GM12891 (cell line): ENCODE results near the gene PCSK6.
A peak's percentile ranks its signal among the peaks of the same experiment; 100 is the strongest.

ENCODE experiments used
- DNase-seq: peaks from one replicate; pipeline ENCODE4 v3.0.0; 2011; ENCODE audit warnings: low spot score; ENCODE audit not compliant: insufficient read length
- FAIRE-seq: peaks from 2 replicates; lab custom pipeline; 2011; peaks lifted over from hg19 to GRCh38; lab: Jason Lieb, UNC
- PAX5 ChIP-seq: IDR thresholded peaks from 2 replicates; pipeline ENCODE4 v1.6.1; 2011; ENCODE audit warnings: low read length, moderate library complexity, mild to moderate bottlenecking; ENCODE audit not compliant: insufficient read depth, severe bottlenecking
- POLR2A ChIP-seq: IDR thresholded peaks from 2 replicates; pipeline ENCODE4 v1.6.1; 2011; ENCODE audit warnings: low read depth, low read length, control low read depth
- POLR2AphosphoS5 ChIP-seq: IDR thresholded peaks from 2 replicates; pipeline ENCODE4 v1.6.1; 2011; ENCODE audit warnings: low read depth, low read length, control low read depth
- POU2F2 ChIP-seq: IDR thresholded peaks from 2 replicates; pipeline ENCODE4 v1.6.1; 2011; ENCODE audit warnings: low read depth, mild to moderate bottlenecking, control low read depth, low read length, moderate library complexity
- SPI1 ChIP-seq: IDR thresholded peaks from 2 replicates; pipeline ENCODE4 v1.6.1; 2011; ENCODE audit warnings: low read depth, low read length, control low read depth
- TAF1 ChIP-seq: IDR thresholded peaks from 2 replicates; pipeline ENCODE4 v1.6.1; 2011; ENCODE audit warnings: low read depth, low read length, control low read depth

PCSK6 gene

DNA sequence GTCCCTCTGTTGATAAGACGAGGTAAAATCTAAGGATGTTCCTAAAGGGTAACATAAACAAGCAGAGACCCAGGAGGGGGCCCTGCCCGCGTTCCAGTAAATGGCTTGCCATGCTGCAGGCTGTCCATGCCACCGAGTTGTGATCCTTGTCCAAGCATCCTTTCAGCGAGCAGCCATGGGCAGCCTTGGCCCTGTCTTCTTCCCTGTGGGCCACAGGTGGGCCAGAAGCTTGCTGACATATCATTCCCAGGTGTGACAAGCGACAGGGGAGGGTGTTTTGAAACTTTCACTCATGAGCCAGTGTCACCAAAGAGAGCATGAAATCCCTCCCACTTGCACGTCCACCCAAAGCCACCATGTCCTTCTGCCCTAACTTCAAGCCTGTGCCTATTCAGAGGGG, 53.7 kb downstream of the PCSK6 start:
- TF ChIP-seq POU2F2 (no peak), TAF1 (no peak), POLR2AphosphoS5 (no peak), SPI1 (no peak), POLR2A (no peak), PAX5 (no peak)
- FAIRE-seq (no peak), DNase-seq (no peak)

DNA sequence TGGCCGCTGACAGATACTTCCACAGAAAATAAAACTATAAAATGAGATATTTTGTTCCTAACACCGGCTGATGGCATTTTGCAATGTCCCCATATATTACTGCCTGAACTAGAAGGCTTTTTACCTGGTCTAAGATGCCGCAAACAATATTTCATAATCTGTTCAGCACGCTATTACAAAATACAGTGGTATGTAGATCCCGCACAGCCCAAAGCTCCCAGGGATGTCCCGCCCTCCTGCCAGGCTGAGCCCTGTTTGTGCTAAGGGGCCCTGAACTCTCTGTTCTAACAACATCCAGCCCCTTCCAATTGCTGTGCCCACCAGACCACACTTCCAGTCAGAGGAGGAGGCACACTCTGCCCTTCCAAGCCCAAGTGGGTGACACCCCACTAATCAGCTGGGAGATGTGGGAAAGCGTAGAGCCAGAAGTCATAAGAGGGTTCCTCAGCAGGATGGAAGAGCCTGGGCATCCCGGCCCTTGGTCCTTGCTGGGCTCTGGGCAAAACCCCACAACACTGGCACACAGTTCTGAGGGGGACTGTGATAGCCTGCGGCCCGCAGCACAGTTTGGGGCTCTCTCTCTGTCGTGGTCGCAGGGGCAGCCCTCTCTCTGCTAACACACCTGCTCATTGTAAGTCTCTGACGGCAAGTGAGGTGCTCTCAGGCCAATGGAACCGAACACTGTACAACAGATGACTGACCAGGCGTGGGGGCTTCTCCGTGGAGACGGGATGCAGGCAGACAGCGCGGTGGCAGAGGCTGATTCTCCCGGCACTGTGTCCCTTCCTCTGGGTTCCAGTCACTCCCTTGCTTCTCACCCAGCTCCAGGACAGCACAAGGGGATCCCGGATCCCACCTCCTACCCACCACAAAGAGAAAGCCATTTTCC, 55.2 kb downstream of the PCSK6 start:
- TF ChIP-seq TAF1 (no peak), POU2F2 (no peak), PAX5 (no peak), SPI1 (no peak), POLR2A (no peak), POLR2AphosphoS5 (no peak)
- no peak for DNase-seq
- FAIRE-seq = no peak

DNA sequence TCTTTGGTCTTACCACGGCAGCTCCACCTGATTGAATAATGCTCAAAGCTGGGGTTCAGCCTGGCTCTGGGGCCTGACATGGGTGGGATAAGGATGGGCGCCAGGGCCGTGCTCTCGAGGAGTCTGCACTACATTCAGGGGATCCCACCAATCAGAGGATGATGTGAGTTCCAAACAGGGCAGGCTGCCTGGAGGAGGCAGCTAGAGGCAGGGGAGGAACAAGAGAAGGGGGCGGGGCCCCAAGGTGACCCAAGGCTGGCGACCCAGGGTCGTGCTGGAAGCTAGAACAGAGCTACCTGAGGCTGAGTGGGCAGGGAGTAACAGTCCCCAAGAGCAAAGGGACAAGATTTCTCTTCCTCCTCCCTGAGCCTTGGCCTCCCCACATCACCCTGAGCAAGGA, 56.1 kb downstream of the PCSK6 start:
- TF ChIP-seq POLR2A (no peak), POU2F2 (no peak), TAF1 (no peak), SPI1 (no peak), POLR2AphosphoS5 (no peak), PAX5 (no peak)
- DNase-seq (no peak), FAIRE-seq (no peak)

DNA sequence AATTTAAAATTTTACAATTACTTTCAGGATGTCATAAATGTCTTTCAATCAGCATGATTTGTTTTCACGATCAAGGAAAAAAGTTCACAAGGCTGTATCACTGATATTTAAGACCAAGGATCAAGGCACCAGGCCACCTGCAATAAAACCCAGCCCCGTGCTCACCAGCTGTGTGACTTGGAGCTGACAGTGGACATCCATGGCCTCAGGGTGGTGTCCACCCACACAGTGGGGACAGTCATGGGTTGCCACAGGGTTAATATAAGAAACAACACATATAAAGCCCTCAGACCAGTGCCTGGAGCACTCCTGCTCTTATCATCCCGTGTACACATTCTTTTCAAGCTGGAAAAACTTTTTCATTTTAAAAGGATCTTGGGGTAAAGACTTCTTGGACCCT, 56.5 kb downstream of the PCSK6 start:
- no peak for DNase-seq
- no peak for TF ChIP-seq PAX5
- TF ChIP-seq POLR2A = no peak
- TF ChIP-seq POU2F2 = no peak
- no peak for TF ChIP-seq POLR2AphosphoS5
- no peak for TF ChIP-seq TAF1
- TF ChIP-seq SPI1 = no peak
- FAIRE-seq = no peak

DNA sequence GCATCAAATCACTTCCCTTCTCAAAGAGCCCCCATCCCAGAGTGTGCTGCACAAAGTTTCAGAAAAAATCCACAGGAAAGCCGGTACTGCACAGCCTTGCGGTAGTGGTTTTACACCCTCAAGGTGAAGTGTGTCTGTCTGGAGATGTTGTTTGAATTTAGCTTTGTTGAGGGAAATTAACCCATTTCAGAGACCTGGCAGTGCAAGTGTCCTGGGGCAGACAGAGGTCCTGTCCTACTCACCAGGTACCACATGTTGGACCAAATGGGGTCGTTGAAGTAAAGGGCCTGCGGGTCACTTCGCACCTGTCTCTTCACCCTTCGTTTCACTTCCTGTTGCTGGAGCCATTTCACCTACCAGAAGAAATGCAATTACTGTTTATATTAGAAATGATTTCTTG, 57.8 kb downstream of the PCSK6 start:
- FAIRE-seq = no peak
- DNase-seq = no peak
- no peak for TF ChIP-seq POU2F2
- peak; percentile 14; the same call in 1 of the 2 replicates for TF ChIP-seq SPI1

DNA sequence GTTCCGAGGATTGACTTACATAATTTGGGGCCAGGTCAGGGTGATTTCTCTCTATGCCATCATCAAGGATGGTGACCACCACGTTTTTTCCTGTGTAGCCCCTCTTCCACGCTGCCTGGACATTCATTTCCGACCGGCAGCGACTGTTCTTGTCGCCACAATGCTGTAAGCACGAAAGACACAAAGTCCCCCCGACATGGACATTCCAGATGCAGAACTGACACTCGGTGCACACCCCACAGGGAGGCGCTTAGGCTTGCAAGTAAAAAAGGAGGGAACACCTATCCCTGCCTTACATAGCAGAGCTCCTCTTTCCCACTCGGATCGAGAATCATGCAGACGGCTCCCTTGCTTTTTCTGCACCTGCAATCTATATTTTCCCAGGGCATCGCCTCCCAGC, 58.2 kb downstream of the PCSK6 start:
- TF ChIP-seq POLR2AphosphoS5 = no peak
- TF ChIP-seq SPI1 = no peak
- no peak for TF ChIP-seq POLR2A
- FAIRE-seq (no peak), DNase-seq (no peak)

DNA sequence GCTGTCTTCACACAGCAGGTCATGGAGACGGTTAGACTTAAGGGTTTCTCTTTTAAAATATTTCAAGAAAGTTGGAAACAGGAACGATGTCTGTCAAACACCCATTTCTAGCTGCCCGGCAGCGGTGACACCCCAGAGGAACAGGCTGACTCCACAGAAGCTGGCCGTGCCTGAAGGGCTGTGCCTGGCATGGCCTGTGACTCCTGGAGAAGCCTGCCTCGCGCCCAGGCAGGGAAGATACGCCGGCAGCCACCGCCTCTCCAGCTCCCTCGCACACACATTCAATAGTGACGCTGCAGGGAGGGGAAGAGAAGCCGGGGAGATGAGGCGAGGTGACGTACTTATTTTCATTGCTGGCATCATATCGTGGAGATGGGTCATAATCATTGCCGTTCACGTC, 59.9 kb downstream of the PCSK6 start:
- no peak for FAIRE-seq
- no peak for DNase-seq
- TF ChIP-seq POLR2A (no peak), PAX5 (no peak), POU2F2 (no peak), POLR2AphosphoS5 (no peak), TAF1 (no peak), SPI1 (no peak)

DNA sequence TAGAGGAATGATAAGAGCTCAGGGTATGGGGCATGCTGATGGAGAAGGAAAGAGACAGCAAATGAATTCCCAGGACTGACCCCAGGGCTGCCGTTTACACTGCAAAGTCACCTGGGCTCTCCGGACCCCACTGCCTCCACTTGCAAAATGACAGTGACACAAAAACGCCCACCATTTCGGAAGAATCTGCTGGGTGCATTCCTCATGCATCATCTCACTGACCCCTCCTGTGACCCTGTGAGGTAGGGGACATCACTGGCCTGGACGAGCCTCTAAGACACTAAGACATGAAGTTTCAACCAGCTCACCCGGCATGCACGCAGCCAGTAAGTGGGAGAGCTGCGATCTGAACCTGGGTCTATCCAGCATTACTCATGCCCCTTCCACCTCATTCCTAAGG, 60.3 kb downstream of the PCSK6 start:
- TF ChIP-seq TAF1 (no peak), POLR2A (no peak), POLR2AphosphoS5 (no peak), POU2F2 (no peak), SPI1 (no peak), PAX5 (no peak)
- DNase-seq = no peak
- FAIRE-seq = no peak

DNA sequence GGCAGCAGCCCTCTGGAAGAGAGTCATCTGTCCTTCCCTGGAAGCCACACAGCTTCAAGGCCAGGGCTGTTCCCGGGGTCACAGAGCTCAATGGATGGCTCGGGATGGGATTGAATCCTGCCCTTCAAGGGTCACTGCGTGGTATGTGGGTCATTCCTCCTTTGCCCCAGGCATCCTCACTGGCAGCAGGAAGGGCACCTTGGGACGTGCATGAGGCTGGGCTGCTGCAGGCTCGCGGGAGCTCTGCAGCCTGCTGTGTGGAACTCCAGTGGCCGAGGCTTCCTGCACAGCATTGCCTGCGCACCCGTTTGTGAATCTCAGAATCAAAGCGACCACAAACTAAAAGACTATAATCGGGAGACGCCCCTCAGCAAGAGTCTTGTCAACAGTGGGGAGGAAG, 60.7 kb downstream of the PCSK6 start:
- TF ChIP-seq TAF1 (no peak), POLR2A (no peak), SPI1 (no peak), PAX5 (no peak), POLR2AphosphoS5 (no peak), POU2F2 (no peak)
- FAIRE-seq = no peak
- no peak for DNase-seq
